HG03280 (cell line): ENCODE measurements around the gene SFXN4.
A peak's percentile ranks its signal among the peaks of the same experiment; 100 is the strongest.

Source experiments
- ATAC-seq: cut with Tn5 transposase; IDR thresholded peaks from one replicate; pipeline ENCODE4 v1.9.1; 2021; ENCODE audit warnings: mild to moderate bottlenecking, moderate library complexity; ENCODE audit not compliant: unreplicated experiment

The SFXN4 gene

GRCh38 chr10:119165171-119166117, at the start of gene SFXN4:
Gene SFXN4 (minus strand): TSS chr10:119165714. CDS start chr10:119165647, 67 bp downstream.
- ATAC-seq: peak; percentile 93

GRCh38 chr10:119211625-119212441, 46.3 kb upstream of the SFXN4 start:
- ATAC-seq: no peak

- ATAC-seq: no peak
Observed at GRCh38 chr10:119211176-119211575, 45.7 kb upstream of the SFXN4 start.

DNA sequence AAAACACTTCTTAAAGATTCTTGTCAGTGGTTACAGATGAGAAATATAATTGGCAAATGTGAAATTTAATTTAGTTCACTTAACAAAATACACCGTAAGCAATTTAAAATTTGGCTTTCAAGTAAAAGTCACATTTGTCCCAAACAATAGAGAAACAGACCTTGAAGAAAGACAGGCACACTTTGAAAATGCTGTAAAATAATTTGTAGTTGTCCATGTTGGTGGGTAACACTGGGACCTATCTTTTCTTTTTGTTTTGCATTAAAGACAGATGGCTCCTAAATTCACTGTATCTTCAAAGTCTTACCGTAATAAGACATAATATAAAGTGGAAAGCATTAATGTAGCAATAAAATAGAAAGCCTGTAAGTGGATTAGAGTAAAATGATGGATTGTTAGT, 45.1 kb upstream of the SFXN4 start:
- ATAC-seq: no peak

DNA sequence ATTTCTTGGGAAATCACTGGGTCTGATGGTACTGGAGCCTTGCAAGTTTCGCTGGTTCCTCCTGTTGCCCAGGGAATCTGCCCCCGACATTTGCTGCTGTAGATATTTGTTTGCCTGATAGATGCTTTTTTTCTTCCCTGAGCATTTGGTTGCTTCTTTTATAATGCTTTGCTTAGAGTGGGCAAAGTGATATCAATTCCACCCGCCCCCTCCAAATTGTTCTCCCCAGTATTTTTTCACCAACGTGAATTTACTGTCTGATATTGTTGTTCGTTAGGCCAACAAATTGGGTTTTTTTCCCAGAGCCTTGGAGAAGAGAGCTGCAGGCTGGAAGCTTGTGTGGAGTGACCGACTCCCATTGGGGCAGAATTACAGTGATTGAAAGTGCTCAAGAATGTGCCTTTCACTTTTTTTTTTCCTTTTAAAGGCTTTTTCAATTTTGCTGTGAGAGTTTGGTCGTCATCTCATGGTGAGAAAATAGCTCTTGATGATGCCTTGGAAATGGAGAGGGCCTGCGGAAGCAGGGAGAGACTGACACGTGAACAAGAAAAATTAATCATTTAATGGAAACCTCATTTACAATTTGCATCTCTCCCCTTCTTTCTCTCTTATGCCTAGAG, 44.3 kb upstream of the SFXN4 start:
- ATAC-seq: no peak

DNA sequence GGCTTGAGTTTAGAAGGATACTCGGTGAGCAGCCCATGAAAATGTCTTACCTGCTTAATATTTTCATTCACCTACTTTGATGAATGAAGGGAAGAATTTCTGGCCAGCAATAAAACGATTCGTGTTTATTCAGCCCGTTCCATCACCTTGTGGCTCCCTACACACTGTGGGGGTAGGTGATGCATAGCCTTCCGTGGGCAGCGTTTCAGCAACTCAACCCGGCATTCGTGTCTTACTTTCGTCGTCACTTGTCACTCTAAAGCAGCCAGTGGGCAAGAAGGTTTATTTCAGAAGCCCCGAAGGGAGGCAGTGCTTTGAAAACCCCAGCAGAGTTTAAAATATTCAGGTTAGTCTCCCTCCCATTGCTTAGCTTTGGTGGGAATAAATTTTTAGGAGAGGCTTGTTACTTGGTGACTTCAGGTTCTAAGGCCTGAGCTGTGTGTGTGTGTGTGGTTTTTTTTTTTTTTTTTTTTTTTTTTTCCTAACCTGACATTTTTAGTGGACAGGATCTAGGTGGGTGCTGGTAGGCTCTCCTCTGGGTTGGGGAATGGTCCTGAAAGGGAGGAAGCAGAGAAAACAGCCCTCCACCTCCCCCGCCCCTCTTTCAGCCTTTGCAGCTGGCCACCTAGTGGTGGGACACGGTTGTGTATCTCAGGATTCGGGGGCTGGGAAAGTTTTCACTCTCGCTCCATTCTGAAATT, 43.7 kb upstream of the SFXN4 start:
- ATAC-seq: no peak

GRCh38 chr10:119208553-119208940, 43.0 kb upstream of the SFXN4 start:
- no peak for ATAC-seq

DNA sequence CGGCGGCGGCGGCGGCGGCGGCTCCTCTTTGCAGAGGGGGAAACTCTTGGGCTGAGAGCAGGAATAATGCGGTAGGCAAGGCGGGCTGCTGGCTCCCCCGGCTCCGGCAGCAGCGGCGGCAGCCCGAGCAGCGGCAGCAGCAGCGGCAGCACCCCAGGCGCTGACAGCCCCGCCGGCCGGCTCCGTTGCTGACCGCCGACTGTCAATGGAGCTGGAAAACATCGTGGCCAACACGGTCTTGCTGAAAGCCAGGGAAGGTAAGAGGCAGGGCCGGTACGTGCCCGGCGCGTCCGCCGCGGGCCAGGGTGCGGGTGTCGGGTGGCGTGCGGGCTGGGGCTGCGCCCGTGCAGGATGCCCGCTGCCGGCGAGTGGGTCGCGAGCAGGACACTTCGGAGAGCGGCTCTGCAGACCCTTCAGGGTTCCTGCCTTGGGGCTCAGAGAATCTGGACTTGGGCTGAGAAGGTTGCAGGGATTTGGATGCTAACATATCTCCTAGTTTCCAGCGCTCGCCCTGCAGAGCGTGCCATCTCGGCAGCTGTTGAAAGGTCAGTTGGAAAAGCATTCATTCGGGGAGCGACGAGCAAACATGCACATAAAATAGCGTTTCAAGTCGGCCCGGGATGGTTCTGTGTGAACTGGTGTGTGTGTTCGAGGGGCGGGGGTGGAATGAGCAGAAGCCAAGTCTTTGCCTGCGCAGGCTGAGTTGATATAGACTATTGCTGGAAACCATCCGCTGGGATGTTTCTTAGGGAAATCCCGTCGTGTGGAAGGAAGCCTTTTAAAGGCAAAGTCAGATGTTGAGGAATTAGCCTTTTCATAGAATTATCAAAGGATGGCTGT, 42.4 kb upstream of the SFXN4 start:
- peak; percentile 11 for ATAC-seq

GRCh38 chr10:119207366-119207666, 41.8 kb upstream of the SFXN4 start, which contains the start of gene GRK5:
Gene GRK5 (plus strand): TSS chr10:119207571. CDS start chr10:119207918, 347 bp downstream.
- ATAC-seq: peak; percentile 80

- peak; percentile 55 for ATAC-seq
Observed at GRCh38 chr10:119206603-119207365, 41.3 kb upstream of the SFXN4 start.

DNA sequence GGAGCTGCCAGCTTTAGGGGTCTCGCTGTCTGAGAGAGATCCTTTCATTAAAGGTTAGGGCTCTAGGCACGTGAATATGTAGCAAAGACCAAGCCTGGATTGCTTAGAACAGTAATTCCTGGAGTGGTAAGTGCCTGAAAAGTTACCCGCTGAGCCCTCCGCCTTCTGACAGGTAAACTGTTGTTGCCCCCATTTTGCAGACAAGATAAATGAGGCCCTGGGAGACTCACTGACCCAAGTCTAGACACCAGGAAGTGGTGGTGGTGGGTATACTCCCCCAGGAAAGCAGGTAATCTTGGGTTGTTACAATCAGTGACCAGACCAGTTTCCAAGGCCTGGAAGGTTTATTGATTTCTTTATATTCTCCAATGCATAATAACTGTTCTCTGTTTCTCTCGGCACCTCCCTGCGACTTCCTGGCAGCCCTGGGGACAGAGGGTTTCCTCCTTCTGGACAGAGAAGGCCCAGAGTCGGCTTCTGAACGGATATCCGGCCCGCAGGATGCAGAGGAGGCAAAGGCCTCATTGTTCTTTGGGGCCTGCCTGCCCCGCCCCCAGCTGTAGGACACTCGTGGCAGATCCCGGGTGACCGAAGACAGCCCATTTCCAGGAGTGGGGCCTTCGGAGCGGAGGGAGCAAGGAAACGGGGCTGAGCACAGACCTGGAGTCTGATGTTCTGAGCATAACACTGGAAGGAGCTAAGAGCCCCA, 40.5 kb upstream of the SFXN4 start:
- ATAC-seq: peak; percentile 18

GRCh38 chr10:119203006-119203405, 37.5 kb upstream of the SFXN4 start:
- no peak for ATAC-seq

- ATAC-seq: no peak
Observed at GRCh38 chr10:119201233-119201632, 35.7 kb upstream of the SFXN4 start.

GRCh38 chr10:119199231-119199992, 33.9 kb upstream of the SFXN4 start:
- ATAC-seq: no peak

- ATAC-seq: no peak
Observed at GRCh38 chr10:119198438-119198837, 32.9 kb upstream of the SFXN4 start.

DNA sequence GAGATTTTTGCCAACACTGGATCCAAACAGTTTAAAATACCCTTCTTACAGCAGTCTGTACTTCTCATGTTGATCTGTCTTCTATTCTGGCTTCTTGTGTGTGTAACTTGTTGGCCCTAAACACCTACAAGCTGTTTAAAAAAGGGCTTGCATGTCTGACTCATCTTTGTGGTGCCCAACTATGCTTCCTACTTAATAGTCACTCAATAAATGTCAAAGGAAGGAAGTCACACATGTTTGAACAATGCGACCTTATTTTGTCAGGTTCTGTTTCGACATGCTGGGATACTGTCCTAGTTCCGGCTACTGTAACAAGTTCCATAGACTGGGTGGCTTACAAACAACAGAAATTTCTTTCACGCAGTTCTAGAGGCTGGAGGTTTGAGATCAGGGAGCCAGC, 32.4 kb upstream of the SFXN4 start:
- no peak for ATAC-seq

GRCh38 chr10:119191881-119192280, 26.4 kb upstream of the SFXN4 start:
- ATAC-seq: no peak
